Cardiac muscle cell (in vitro differentiated cells and primary cell): ENCODE results near the gene TYW1B. TPM values are rescaled to one million over a fixed set of nuclear protein-coding genes. Genes with fewer than 3 reads are reported as not detected.
"Not testable (repeated sequence)": the region's sequence is repeated elsewhere in the genome, so short reads cannot be mapped to it uniquely, and the experiment has no call there.

Source experiments
- DNase-seq, 2 donors: peaks; one replicate each; pipeline versions ENCODE4 v3.0.0 to v3.0.0-alpha.2; 2010 to 2017; ENCODE audit warnings: low read depth in 1 of 2, low spot score in 1 of 2
- H3K27ac ChIP-seq: fragments of 200-600 bp; sonication (generic); 2 replicates; pipeline ENCODE4 v1.5.1; 2016
- H3K27me3 ChIP-seq: fragments of 200-600 bp; sonication (generic); 2 replicates; pipeline ENCODE4 v1.6.0; 2016; ENCODE audit warnings: control low read depth
- H3K36me3 ChIP-seq: fragments of 200-600 bp; sonication (generic); 2 replicates; pipeline ENCODE4 v1.5.1; 2016; ENCODE audit warnings: control low read depth
- H3K4me1 ChIP-seq: fragments of 200-600 bp; sonication (generic); 2 replicates; pipeline ENCODE4 v1.8.1; 2017; ENCODE audit warnings: low read depth, mild to moderate bottlenecking, mixed run types
- H3K4me3 ChIP-seq: fragments of 200-600 bp; sonication (generic); 2 replicates; pipeline ENCODE4 v1.5.1; 2016; ENCODE audit warnings: mild to moderate bottlenecking
- H3K9me3 ChIP-seq: fragments of 200-600 bp; sonication (generic); 2 replicates; pipeline ENCODE4 v1.5.1; 2017; ENCODE audit warnings: low read depth, mild to moderate bottlenecking, control low read depth
- CTCF ChIP-seq: IDR thresholded peaks from 2 replicates; pipeline ENCODE4 v1.5.1; 2012; ENCODE audit warnings: low read depth, mild to moderate bottlenecking, low read length
- polyA plus RNA-seq: library from polyadenylated mRNA; unstranded; fragments of >200 nt; fragmentation: Nextera tagmentation; extraction: Ambion mirVana; gene quantifications from 2 replicates; pipeline ENCODE4 v1.2.1, GENCODE V29; 2016
- total RNA-seq: library from RNA; depleted of rRNA; stranded (reverse); fragments of >200 nt; gene quantifications from 2 replicates; pipeline ENCODE4 v1.2.3, GENCODE V29; 2016

Gene TYW1B
- total and polyA plus RNA-seq, 2 experiments from 2014 or later = 2.9 to 3.2 TPM

DNA sequence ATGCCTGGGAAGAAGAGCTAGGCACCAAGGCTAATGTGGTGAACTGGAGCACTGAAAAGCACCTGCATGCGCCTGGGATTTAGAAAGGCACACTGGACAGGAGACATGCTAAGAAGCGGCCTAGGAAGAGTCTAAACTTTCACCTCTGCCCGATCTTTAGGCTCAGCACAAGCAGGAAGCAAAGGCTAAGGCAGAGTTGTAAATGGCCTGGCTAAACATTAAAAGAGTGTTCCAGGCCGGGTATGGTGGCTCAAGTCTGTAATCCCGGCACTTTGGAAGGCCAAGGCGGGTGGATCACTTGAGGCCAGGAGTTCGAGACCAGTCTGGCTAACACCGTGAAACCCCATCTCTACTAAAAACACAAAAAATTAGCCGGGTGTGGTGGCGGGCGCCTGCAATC is 88.3 kb downstream of the TYW1B start:
- H3K27me3 ChIP-seq, H3K4me1 ChIP-seq, H3K9me3 ChIP-seq, H3K4me3 ChIP-seq, DNase-seq, H3K27ac ChIP-seq, H3K36me3 ChIP-seq: not testable (repeated sequence)

GRCh38 chr7:72735855-72736254 is 92.1 kb downstream of the TYW1B start:
- not testable (repeated sequence) for DNase-seq, H3K27me3 ChIP-seq, H3K9me3 ChIP-seq, H3K36me3 ChIP-seq, H3K27ac ChIP-seq, H3K4me1 ChIP-seq, H3K4me3 ChIP-seq

DNA sequence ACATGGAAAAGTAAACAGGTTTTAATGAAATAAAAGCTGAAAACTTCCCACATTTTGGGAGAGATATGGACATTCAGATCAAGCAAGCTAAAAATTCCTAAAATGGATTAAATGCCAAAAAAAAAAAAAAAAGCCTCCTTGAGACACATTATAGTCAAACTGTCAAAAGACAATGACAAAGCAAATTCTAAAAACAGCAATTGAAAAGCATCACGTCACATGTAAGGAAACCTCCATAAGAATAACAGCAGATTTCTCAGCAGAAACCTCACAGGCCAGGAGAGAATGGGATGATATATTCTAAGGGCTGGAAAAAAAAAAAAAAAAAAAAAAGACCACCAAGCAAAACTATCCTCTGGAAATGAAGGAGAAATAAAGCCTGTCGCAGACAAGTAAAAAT is 97.2 kb downstream of the TYW1B start:
- not testable (repeated sequence) for DNase-seq

DNA sequence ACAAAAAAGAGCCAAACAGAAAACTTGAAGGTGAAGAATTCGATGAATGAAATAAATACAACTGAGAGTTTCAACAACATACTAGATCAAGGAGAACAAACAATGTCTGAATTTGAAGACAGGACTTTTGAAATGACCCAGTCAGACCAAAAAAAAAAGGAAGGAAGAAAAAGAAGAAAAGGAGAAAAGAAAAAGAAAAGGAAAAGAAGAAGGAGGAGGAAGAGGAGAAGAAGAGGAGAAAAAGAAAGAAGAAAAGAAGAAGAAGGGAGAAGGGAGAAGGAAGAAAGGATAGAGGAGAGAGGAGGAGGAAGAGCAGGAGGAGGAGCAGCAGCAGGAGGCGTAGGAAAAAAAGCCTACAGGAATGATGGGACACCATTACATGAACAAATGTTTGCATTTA is 97.6 kb downstream of the TYW1B start:
- H3K4me1 ChIP-seq, DNase-seq, H3K27ac ChIP-seq, H3K36me3 ChIP-seq, H3K4me3 ChIP-seq, H3K27me3 ChIP-seq, H3K9me3 ChIP-seq: not testable (repeated sequence)

More for the DNA sequence above, 97.2 kb downstream of the TYW1B start:
- not testable (repeated sequence) for H3K4me3 ChIP-seq, H3K27ac ChIP-seq, H3K9me3 ChIP-seq, H3K36me3 ChIP-seq, H3K27me3 ChIP-seq, H3K4me1 ChIP-seq

DNA sequence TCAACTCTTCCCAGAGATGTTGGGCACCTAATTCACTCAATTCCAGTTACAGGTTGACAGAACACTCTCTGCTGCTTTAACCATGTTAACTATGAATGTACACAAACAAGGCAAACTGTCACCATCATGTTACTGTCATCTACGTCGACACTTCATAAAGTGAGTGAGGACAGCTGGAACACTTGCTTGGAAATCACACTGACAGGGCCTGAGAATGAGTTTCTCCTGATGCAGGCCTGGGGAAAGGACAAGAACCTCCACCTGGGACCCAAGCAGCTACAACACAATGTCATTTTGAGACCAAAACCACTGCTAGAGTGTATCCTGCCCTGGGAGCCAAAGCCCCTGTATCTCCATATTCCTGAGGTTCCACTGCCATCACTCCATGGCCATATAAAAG is 98.9 kb downstream of the TYW1B start:
- H3K4me3 ChIP-seq, H3K9me3 ChIP-seq, H3K36me3 ChIP-seq, H3K4me1 ChIP-seq, H3K27me3 ChIP-seq, H3K27ac ChIP-seq: not testable (repeated sequence)
- DNase-seq = peak in 1 of 2 donors; percentile 21

GRCh38 chr7:72722694-72723093 is 105.3 kb downstream of the TYW1B start:
- not testable (repeated sequence) for H3K27me3 ChIP-seq, H3K4me3 ChIP-seq, H3K4me1 ChIP-seq, H3K36me3 ChIP-seq, H3K9me3 ChIP-seq, H3K27ac ChIP-seq, DNase-seq

DNA sequence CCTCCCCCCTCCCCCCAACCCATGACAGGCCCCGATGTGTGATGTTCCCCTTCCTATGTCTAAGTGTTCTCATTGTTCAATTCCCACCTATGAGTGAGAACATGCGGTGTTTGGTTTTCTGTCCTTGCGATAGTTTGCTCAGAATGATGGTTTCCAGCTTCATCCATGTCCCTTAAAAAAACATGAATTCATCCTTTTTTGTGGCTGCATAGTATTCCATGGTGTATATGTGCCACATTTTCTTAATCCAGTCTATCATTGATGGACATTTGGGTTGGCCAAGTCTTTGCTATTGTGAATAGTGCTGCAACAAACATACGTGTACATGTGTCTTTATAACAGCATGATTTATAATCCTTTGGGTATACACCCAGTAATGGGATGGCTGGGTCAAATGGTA is 107.1 kb downstream of the TYW1B start:
- DNase-seq = not testable (repeated sequence)

GRCh38 chr7:72717252-72717774 is 110.7 kb downstream of the TYW1B start:
- not testable (repeated sequence) for H3K4me3 ChIP-seq, H3K27ac ChIP-seq, H3K36me3 ChIP-seq, H3K27me3 ChIP-seq, H3K9me3 ChIP-seq, H3K4me1 ChIP-seq
- peak in 1 of 2 donors; percentile 2 for DNase-seq

More for the DNA sequence above, 107.1 kb downstream of the TYW1B start:
- not testable (repeated sequence) for H3K36me3 ChIP-seq, H3K9me3 ChIP-seq, H3K4me1 ChIP-seq, H3K4me3 ChIP-seq, H3K27me3 ChIP-seq, H3K27ac ChIP-seq

- not testable (repeated sequence) for H3K4me3 ChIP-seq, H3K4me1 ChIP-seq, H3K36me3 ChIP-seq, H3K9me3 ChIP-seq, DNase-seq, H3K27me3 ChIP-seq
- H3K27ac ChIP-seq = peak overlapping the region; percentile 91
Observed at GRCh38 chr7:72711927-72712326, 116.1 kb downstream of the TYW1B start.

DNA sequence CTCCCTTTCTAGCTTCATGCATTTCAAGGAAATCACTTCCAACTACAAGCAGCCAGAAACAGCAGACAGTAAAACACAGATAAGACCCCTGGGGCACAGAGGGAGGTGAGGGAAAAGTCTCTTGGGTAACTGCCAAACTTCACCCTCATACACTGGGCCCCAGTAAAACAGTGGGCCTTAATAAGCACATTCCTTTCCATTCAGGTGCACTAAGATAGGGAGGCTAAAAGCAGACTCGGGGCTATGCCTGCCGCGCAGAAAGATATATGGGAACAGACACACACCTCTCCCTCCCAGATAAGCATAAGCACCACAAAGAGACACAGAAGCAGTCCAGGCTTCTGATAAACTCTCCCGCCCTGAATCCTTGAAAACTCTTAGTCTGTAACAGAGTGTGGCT is 117.0 kb downstream of the TYW1B start:
- peak; percentile 2 to 80 for DNase-seq
- no peak for TF ChIP-seq CTCF
- Histone ChIP-seq H3K27me3 (no peaks in the 10 kb centered on the region), H3K4me3 (no peak overlapping the region), H3K4me1 (peaks cover 8% of the 10 kb centered on the region), H3K36me3 (no peaks in the 10 kb centered on the region), H3K27ac (peak overlapping the region; percentile 91), H3K9me3 (no peaks in the 10 kb centered on the region)
